ENCODE results near the gene MCM10. TPM values are rescaled to one million over a fixed set of nuclear protein-coding genes. Genes with fewer than 3 reads are reported as not detected.

Gene MCM10
- total RNA-seq, 1 experiment from 2014 or later, result 43.1 TPM

DNA sequence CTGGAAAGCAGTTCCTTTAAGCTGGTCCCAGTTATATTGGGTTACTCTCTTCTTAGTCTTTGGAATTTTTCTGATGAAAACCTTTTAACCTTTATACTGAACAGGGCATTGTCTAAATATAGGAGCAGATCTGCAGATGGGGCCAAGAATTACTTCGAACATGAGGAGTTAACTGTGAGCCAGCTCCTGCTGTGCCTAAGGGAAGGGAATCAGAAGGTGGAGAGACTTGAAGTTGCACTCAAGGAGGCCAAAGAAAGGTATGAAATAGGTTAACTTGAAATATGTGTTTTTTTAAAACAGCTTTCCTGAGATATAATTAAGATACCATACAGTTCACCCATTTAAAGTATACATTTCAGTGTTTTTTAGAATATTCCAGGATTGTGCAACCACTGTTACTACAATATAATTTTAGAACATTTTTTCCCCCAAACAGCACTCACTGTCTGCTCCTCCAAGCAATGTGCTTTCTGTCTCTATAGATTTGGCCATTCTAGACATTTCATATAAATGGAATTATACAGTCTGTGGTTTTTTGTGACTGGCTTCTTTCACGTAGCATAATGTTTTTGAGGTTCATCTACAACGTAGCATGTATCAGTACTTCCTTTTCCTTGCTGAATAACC, 42.5 kb upstream of the MCM10 start (continued):
- TF ChIP-seq POLR2AphosphoS5 (IDR thresholded peaks at IDR 0.05; ENCODE audit: low read depth, low read length) (no peak), EZH2 (IDR thresholded peaks at IDR 0.05) (no peak), RAD21 (IDR thresholded peaks at IDR 0.05; ENCODE audit: low read depth) (no peak), ZFX (IDR thresholded peaks at IDR 0.05) (no peak), EZH2phosphoT487 (IDR thresholded peaks at IDR 0.05; ENCODE audit: borderline replicate concordance) (no peak), ELF1 (IDR thresholded peaks at IDR 0.05; ENCODE audit: borderline replicate concordance, low read depth) (no peak), POLR2A (IDR thresholded peaks at IDR 0.05; ENCODE audit: borderline replicate concordance, extremely low read depth, insufficient read depth, insufficient read length) (no peak), SP1 (IDR thresholded peaks at IDR 0.05; ENCODE audit: low read depth) (no peak), SIN3A (IDR thresholded peaks at IDR 0.05; ENCODE audit: low read depth) (no peak)
- TF ChIP-seq, protein P1, sequence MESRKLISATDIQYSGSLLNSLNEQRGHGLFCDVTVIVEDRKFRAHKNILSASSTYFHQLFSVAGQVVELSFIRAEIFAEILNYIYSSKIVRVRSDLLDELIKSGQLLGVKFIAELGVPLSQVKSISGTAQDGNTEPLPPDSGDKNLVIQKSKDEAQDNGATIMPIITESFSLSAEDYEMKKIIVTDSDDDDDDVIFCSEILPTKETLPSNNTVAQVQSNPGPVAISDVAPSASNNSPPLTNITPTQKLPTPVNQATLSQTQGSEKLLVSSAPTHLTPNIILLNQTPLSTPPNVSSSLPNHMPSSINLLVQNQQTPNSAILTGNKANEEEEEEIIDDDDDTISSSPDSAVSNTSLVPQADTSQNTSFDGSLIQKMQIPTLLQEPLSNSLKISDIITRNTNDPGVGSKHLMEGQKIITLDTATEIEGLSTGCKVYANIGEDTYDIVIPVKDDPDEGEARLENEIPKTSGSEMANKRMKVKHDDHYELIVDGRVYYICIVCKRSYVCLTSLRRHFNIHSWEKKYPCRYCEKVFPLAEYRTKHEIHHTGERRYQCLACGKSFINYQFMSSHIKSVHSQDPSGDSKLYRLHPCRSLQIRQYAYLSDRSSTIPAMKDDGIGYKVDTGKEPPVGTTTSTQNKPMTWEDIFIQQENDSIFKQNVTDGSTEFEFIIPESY (IDR thresholded peaks at IDR 0.05; ENCODE audit: extremely low read depth, insufficient replicate concordance, low read length), result no peak

DNA sequence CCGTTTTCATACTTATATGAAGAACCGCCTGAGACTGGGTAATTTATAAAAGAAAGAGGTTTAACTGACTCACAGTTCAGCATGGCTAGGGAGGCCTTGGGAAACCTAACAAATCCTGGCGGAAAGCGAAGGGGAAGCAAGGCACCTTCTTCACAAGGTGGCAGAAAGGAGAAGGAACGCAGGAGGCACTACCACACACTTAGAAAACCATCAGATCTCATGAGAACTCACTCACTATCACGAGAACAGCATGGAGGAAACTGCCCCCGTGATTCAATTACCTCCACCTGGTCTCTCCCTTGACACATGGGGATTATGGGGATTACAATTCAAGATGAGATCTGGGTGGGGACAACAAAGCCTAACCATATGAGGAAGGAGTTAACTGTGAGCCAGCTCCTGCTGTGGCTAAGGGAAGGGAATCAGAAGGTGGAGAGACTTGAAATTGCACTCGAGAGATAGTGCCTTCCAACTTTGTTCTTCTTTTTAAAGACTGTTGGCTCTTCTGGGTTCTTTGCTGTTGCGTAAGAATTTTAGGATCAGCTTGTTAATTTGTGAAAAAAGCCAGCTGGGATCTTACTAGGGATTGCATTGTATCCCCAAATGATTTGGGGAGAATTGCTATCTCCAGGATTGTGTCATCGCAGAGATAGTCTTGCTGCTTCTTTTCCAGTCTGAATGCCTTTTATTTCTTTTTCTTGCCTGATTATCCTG, 40.4 kb upstream of the MCM10 start:
- Histone ChIP-seq H3K79me2 (ENCODE audit: insufficient read depth, low read length) (no peaks in the 10 kb centered on the region), H4K20me1 (ENCODE audit: insufficient read depth) (no peaks in the 10 kb centered on the region), H3K9me2 (ENCODE audit: insufficient read depth) (no peaks in the 10 kb centered on the region), H3K36me3 (ENCODE audit: control insufficient read depth in 1 of 2, insufficient read depth in 2 of 2, low read length in 2 of 2) (peaks cover 0 to 3% of the 10 kb centered on the region in 2 experiments; a peak in 1 of 4 replicates), H3K4me1 (ENCODE audit: control insufficient read depth in 1 of 2, insufficient read depth in 2 of 2, low read length in 2 of 2) (no peaks in the 10 kb centered on the region), H3K27me3 (ENCODE audit: insufficient read depth, low read length) (no peaks in the 10 kb centered on the region), H3K9me3 (ENCODE audit: control insufficient read depth in 1 of 2, insufficient read depth in 1 of 2, low read depth in 1 of 2, low read length in 2 of 2) (no peaks in the 10 kb centered on the region), H3K9ac (ENCODE audit: low read length) (no peak overlapping the region), H3K4me2 (ENCODE audit: low read length) (no peak overlapping the region), H3K4me3 (replicated peaks in 1 of 2; ENCODE audit: low read depth in 1 of 2, low read length in 2 of 2) (no peak overlapping the region), H2AFZ (ENCODE audit: low read depth, low read length, poor library complexity, severe bottlenecking) (no peak overlapping the region), H3K27ac (ENCODE audit: low read depth, low read length) (no peak overlapping the region)
- BruUV-seq (replicated peaks), result no TSS peak
- DNase-seq (ENCODE audit: low read depth, low spot score) (no peak), ATAC-seq (no peak)
- intact Hi-C loops (cut with micrococcal nuclease), result no loop called here
- ChIA-PET POLR2A (no interaction called here), RAD21 (ENCODE audit: low non-redundant PET in 1 of 2, low total read pairs in 2 of 2, uncharacterized antibody in 2 of 2, unreplicated experiment in 2 of 2) (no interaction called here), CTCF (no interaction called here)
- TF ChIP-seq CTCF (IDR thresholded peaks at IDR 0.05 in 2 of 3, conservative IDR thresholded peaks at IDR 0.05 in 1 of 3; ENCODE audit: borderline replicate concordance in 1 of 3, insufficient read depth in 1 of 3, low read depth in 2 of 3, low read length in 2 of 3) (no peak), POLR2AphosphoS5 (IDR thresholded peaks at IDR 0.05; ENCODE audit: low read depth, low read length) (no peak), REST (IDR thresholded peaks at IDR 0.05; ENCODE audit: low read depth) (no peak), CEBPB (IDR thresholded peaks at IDR 0.05; ENCODE audit: low read depth) (no peak), EZH2phosphoT487 (IDR thresholded peaks at IDR 0.05; ENCODE audit: borderline replicate concordance) (no peak), POLR2A (IDR thresholded peaks at IDR 0.05; ENCODE audit: borderline replicate concordance, extremely low read depth, insufficient read depth, insufficient read length) (no peak), RAD21 (IDR thresholded peaks at IDR 0.05; ENCODE audit: low read depth) (no peak), CBX3 (IDR thresholded peaks at IDR 0.05; ENCODE audit: low read depth) (no peak), ATF3 (IDR thresholded peaks at IDR 0.05) (no peak), TCF7L2 (IDR thresholded peaks at IDR 0.05; ENCODE audit: borderline replicate concordance, extremely low read depth, insufficient read depth, insufficient read length) (no peak)

All from HCT116 (cell line).